GM19193 (cell line): ENCODE measurements around the gene DHX30.

Source experiments
- POLR2A ChIP-seq: IDR thresholded peaks from 4 replicates; pipeline ENCODE4 v1.6.1; 2011; ENCODE audit not compliant: insufficient read depth, insufficient read length; ENCODE audit errors: extremely low read depth

DHX30 gene

DNA sequence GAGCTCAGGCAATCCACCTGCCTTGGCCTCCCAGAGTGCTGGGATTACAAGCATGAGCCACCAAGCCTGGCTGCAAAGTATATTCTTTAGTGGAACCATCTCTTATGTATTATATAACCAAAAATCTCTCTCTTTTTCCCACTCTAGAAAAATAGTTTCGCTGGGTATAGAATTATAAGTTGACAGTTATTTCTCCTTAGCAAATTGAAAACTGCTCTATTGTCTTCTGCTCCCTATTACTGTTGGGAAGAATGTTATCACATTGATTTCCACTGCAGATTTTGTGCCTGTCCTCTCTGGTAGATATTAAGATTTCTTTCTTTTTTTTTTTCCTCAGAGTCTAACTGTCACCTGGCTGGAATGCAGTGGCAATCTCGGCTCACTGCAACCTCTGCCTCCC is 10.2 kb upstream of the DHX30 start:
- no peak for TF ChIP-seq POLR2A

DNA sequence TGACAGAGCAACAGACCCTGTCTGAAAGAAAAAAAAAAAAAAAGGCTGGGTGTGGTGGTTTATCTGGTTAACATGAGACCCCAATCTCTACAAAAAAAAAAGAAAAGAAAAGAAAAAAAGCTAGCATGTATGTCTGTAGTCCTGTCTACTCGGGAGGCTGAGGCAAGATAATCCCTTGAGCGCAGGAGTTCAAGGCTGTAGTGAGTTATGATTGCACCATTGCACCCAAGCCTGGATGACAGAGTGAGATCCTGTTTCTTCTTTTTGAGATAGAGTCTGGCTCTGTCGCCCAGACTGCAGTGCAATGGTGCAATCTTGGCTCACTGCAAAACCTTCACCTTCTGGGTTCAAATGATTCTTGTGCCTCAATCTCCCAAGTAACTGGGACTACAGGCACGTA is 8.4 kb upstream of the DHX30 start:
- no peak for TF ChIP-seq POLR2A

DNA sequence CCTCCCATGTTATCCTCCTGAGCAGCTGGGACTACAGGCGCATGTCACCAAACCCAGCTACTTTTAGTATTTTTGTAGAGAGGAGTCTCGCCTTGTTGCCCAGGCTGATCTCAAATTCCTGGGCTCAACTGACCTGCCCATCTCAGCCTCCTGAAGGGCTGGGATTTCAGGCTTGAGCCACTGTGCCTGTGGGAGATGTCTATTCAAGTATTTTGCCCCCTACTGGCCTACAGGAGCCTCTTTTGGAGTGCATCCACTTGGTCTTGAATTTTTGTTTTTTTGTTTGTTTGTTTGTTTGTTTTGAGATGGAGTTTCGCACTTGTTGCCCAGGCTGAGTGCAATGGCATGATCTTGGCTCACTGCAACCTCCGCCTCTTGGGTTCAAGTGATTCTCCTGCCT is 3.2 kb upstream of the DHX30 start:
- TF ChIP-seq POLR2A = no peak

DNA sequence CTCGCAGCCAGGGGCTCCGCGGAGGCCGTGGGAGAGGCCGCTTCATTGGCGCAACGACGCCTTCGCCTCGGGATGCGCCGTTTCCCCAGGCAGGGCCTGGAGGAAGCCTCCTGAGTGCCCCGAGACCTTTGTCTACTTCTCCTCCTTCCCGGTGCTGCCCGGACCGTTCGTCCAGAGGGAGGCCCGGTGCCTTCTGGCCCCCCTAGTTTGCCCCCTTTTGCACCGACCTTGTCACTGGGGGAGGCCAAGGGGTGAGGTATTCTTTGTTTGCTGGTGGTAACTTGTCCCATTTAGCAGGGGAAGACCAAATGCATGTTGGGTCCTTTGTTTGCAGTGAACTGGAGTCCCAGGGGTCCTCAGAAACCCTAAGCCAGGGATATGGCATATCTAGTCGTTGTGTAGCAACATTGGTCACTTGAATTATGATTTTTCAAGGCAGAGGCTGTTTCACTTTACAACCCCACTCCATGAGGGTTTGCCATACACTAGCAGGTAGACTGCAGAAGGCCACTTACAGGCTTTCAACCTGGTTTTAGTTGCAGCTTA is 615 bp downstream of the DHX30 start:
- no peak for TF ChIP-seq POLR2A

DNA sequence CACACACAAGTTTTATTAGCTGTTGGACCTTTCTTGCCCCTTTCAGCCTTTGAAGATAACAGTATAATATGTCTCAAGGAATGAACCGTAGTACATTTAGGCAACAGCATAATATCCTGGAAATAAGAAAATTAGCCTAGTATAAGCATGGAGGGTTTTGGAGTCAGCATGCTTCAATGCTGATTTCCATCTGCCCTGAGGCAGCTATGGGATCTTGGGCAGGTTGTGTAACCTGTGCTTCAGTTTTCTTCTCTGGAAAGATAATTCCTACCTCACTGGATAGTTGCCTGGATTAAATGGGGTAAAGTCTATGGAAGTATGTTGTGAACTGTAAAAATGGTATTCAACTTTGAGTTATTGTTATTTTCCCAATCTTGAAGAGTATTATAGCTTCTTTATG is 1.6 kb downstream of the DHX30 start:
- TF ChIP-seq POLR2A = no peak

DNA sequence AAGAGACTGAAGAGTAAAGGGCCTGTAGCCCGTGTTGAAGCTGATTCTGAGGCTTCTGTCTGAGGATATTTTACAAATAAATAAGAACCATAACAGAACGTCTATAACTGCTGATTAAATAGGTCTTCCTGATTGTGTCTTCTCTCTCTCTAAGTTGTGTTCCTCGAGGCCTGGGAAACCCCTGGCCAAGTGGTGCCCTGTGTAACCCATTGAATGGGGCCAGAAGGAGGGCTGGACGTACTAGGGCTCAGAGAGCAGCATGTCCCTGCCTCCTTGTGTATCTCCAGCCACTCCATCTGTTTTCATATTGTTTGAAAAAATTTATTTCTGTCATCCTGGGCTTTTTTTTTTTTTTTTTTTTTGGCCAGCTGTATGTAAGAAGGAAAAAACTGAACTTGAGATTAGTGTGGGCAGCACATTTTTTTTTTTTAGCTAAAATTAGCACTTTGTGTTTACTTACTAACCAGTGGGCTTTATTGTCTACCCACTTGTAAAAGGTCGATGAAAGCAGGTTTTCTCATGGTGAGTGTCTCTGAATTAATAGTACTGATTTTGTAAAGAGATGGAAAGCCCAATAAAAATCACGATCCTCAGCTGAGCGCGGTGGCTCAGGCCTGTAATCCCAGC is 10.7 kb downstream of the DHX30 start:
- no peak for TF ChIP-seq POLR2A

DNA sequence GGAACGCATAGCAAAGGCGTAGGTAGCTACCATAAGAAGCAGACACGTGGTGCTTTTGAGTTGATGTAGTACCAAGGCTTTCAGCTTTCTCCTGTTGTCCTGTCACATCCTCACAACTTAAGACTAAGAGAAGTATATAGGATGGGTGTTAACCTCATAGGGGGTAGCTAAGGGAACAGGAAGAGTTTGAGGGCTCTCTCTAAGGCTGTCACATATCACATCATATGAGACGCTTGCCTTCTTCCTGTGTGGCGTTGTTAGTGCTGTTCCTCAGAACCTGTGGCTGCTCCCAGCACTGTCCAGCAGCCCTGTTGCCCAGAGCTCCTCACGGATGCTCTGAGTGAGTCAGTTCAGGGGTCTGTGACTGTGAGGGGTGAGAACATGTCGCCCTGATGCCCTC is 14.7 kb downstream of the DHX30 start:
- TF ChIP-seq POLR2A = no peak

DNA sequence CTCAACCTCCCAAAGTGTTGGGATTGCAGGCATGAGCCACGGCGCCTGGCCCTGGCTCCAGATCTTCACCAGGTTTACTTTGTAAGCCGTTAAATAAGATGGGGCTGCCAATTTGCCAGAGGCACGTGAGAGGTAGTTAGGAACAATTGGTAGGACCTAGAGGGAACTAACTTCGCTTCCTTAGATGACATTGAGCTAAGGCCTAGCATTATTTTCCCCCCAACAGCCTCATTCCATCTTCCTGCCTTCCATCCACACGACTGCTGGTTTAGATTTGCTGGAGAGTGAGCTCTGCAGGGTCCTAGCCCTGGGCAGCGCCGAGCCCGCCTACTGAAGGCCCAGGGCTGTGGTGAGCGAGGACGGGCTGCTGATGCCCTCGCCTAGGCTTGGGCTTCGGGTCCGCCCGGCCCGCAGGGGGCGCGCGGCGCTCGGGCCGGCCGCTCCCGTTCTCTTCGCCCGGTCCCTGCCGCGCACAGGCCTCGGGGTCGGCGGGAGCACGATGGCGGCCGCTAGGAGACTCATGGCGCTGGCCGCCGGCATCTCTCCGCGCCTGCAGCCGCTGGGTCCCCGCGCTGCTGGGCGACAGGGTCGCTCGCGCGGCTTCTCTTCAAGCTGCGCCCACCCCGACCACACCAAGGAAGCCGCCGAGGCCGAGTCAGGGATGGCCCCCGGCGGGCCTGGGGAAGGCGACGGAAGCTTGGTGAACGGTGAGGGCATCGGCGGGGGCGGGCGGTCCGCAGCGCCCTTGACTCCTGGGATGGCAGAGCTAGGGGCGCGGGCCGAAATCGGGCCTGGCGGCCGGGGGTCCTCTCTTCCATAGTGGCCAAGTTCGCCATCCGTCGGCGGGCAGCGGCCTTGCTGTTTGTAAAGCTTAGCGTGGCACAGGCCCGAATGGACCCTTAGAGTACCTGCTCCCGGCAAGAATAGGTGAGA is 21.9 kb downstream of the DHX30 start:
- peak; percentile 85 for TF ChIP-seq POLR2A

DNA sequence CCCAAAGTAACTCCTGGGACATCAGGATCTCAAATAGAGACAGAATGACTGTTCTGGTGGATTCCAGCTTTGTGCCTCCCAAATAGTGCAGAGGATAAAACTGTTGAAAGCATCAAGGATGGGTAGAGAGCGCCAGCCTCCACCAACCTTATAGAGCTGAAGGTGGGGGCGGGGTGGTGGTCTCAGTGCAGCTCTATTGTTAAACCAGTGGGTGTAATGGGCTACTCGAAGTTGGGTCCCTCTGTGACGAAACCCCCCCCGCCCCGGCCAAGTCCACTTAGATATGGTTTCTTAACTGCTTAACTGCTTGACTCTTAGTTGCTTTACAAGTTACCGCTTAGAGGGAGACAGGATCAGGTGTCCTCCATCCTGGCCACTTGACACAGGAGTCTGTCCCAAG is 22.7 kb downstream of the DHX30 start:
- no peak for TF ChIP-seq POLR2A

DNA sequence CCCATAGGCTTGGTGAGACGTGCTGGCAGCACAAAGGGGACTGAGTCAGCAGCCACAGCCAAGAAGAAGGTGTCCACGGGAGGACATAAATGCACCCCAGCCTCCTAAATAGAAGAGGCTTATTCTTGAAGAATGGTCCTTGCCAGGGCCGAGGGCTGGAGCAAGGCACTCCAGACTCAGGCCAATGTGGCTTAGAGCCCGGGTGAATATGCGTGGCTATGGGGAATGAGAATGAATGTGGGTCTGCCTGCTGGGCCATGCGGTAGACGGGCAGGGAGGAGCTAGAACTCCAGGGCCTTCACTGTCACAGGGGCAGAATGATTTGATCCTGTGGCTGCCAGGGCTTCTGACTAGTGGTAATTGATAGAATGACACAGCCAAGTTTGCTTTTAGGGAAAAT is 34.0 kb downstream of the DHX30 start:
- TF ChIP-seq POLR2A = no peak

DNA sequence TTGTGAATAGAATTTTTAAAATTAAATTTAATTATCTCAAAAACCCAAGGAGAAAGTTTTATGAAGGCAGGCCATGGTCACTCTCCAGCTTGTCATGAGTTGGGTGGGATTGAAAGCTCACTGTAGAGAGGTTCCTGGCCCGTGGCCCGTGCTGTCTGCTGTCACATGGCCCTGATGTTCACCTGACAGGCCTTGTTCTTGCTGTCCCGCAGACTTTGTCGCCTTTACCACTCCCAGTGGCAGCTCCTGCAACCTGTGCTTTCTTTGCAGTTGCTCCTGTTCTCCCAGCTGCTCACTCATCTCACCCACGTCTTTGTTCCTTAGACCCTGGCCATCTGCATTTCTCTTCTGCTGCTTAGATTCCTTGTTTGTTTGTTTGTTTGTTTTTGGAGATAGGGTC is 35.6 kb downstream of the DHX30 start:
- TF ChIP-seq POLR2A = no peak

DNA sequence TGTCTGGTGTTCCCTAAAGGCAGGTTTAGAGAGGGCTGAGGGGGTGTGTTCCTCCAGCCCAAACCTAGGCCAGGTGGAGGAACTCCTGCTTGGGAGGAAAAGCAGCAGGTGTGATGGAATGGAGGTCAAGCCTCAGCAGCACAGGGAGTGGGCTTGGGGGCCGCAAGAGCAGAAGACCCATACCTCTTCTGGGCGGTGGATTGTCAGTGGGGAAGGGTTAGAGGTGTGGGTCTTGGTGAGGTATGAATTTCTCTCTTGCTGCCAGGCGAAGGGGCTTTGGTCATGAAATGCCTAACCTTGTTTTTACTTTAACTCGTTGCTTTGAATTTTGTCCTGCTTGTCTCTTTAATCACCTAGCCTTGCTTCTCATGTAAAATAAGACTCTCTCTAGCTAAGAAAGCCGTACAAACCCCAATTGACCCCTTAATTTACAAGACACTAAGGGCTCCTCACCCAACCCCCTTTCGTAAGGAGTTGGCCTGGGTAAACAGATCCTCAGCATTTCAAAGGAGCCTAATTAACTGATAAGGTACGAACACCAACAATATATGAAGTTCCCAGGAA is 38.9 kb downstream of the DHX30 start:
- TF ChIP-seq POLR2A = no peak

DNA sequence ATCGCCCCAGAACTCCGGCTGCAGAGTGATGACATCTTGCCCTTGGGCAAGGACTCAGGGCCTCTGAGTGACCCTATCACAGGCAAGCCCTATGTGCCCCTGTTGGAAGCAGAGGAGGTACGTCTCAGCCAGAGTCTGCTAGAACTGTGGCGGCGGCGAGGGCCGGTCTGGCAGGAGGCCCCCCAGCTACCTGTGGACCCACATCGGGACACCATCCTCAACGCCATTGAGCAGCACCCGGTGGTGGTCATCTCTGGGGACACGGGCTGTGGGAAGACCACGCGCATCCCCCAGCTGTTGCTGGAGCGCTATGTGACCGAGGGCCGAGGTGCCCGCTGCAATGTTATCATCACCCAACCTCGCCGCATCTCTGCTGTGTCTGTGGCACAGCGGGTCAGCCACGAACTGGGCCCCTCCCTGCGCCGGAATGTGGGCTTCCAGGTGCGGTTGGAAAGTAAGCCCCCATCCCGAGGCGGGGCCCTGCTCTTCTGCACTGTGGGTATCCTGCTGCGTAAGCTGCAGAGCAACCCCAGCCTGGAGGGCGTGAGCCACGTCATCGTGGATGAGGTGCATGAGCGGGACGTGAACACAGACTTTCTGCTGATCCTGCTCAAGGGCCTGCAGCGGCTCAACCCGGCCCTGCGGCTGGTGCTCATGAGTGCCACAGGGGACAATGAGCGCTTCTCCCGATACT is 43.4 kb downstream of the DHX30 start:
- TF ChIP-seq POLR2A = peak; percentile 9

DNA sequence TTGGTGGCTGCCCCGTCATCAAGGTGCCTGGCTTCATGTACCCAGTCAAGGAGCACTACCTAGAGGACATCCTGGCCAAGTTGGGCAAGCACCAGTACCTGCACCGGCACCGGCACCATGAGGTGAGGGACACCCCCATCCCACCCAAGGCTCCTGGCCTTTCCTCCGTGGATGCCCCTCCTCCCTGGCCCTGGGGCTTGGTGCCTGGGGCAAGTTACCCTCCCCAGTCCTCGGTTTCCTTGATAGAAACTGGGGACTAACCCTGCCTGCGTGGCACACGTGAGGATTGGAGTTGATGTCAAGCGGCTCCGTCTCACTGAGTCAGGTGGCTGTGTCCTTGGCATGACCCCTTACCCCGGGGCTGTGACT is 43.9 kb downstream of the DHX30 start:
- no peak for TF ChIP-seq POLR2A

DNA sequence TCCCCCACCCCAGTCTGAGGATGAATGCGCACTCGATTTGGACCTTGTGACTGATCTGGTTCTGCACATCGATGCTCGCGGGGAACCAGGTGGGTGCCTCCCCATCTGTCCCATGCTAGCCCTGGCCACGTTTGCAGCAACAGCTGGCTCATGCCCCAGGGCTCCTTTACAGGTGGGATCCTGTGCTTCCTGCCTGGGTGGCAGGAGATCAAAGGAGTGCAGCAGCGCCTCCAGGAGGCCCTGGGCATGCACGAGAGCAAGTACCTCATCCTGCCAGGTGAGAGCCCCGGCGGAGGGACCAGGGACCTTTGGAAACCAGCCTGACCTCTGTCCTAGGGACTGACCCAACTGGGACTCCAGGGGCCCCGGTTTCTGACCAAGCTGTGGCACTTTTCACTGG is 44.3 kb downstream of the DHX30 start:
- no peak for TF ChIP-seq POLR2A
